ENCODE data around the gene SPECC1L.

The SPECC1L gene

GRCh38 chr22:24401931-24402367 lies 131.3 kb downstream of the SPECC1L start:
- no peak for TF ChIP-seq CTCF (IDR thresholded peaks at IDR 0.05)

- no peak for TF ChIP-seq CTCF (IDR thresholded peaks at IDR 0.05)
Measured at GRCh38 chr22:24402460-24403192, 132.0 kb downstream of the SPECC1L start.

- no peak for TF ChIP-seq CTCF (IDR thresholded peaks at IDR 0.05)
Measured at GRCh38 chr22:24403346-24403745, 132.7 kb downstream of the SPECC1L start.

- no peak for TF ChIP-seq CTCF (IDR thresholded peaks at IDR 0.05)
Measured at GRCh38 chr22:24404561-24405275, 134.1 kb downstream of the SPECC1L start.

- TF ChIP-seq CTCF (IDR thresholded peaks at IDR 0.05), result no peak
Measured at GRCh38 chr22:24405631-24406321, 135.1 kb downstream of the SPECC1L start.

GRCh38 chr22:24406322-24407277 lies 136.0 kb downstream of the SPECC1L start:
- no peak for TF ChIP-seq CTCF (IDR thresholded peaks at IDR 0.05)

- no peak for TF ChIP-seq CTCF (IDR thresholded peaks at IDR 0.05)
Measured at GRCh38 chr22:24407278-24407665, 136.6 kb downstream of the SPECC1L start.

All from LNCAP (cell line).